ENCODE measurements around the gene CSNK1G2.

Gene CSNK1G2

DNA sequence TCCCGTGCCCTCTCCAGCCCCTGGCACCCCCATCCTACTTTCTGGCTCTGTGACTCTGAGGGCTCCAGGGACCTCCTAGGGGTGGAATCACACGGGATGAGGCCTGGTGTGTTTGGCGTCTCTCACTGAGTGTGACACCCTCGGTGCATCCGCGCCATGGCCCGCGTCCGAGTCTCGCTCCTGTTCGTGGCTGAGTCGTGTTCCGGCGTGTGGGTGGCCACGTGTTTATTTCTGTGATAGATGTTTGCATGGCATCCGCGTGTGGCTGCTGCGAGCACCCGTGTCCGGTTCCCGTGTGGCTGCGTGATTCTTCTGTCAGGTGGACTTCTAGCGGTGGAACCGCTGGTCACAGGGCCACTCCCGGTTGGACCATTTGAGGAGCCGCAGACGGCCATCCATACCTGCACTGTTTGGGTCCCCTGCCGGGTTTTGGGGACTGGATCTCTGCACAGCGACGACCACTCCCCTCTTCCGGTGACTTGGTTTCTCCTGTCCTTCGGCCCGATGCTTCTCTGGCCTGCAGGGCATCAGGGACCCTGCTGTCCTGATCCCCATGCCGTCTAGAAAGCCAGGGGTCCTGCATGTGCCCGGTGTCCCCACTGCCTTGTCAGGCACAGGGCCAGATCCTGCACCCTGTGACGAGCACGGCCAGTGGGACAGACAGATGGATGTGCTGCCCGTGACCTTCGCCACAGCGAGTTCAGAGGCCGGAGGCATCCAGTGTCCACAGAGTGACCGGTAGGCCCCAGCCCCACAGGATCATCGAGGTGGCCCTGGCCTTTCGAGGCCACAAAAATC lies 8.5 kb downstream of the CSNK1G2 start:
- TF ChIP-seq POLR2AphosphoS5 (IDR thresholded peaks at IDR 0.05; ENCODE audit: low read depth, low read length): no peak
- TF ChIP-seq POU2F2 (IDR thresholded peaks at IDR 0.05; ENCODE audit: low read depth, low read length): no peak
- TF ChIP-seq POLR2A (IDR thresholded peaks at IDR 0.05; ENCODE audit: low read depth, low read length): no peak
- no peak for TF ChIP-seq PAX5 (IDR thresholded peaks at IDR 0.05; ENCODE audit: insufficient read depth, low read length, severe bottlenecking)
- no peak for TF ChIP-seq SPI1 (IDR thresholded peaks at IDR 0.05; ENCODE audit: low read depth, low read length)
- TF ChIP-seq TAF1 (IDR thresholded peaks at IDR 0.05; ENCODE audit: low read depth, low read length): no peak
- FAIRE-seq (no peak), DNase-seq (ENCODE audit: insufficient read length, low spot score) (no peak)

DNA sequence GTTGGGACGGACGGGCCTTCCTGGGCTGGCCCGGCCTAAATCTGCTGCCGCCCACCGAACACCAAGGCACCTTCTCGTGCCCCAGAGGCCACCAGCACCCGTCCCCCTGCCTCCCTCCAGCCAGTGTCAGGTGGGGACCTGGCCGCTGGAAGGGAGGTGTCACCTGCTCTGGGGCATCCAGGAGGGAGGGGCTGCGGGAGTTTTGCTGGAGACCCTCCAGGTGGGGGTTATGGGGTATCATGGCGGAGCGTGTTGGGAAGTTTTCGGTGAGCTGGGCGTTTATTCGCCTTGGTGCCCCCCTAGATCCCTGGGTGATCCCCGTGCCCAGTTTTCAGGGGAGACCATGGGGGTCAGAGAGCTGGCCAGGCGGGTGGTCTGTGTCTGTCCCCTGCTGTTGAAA lies 9.7 kb downstream of the CSNK1G2 start:
- TF ChIP-seq SPI1 (IDR thresholded peaks at IDR 0.05; ENCODE audit: low read depth, low read length) (no peak), POU2F2 (IDR thresholded peaks at IDR 0.05; ENCODE audit: low read depth, low read length) (no peak), PAX5 (IDR thresholded peaks at IDR 0.05; ENCODE audit: insufficient read depth, low read length, severe bottlenecking) (no peak), POLR2AphosphoS5 (IDR thresholded peaks at IDR 0.05; ENCODE audit: low read depth, low read length) (no peak), TAF1 (IDR thresholded peaks at IDR 0.05; ENCODE audit: low read depth, low read length) (no peak), POLR2A (IDR thresholded peaks at IDR 0.05; ENCODE audit: low read depth, low read length) (no peak)
- DNase-seq (ENCODE audit: insufficient read length, low spot score): no peak
- no peak for FAIRE-seq

DNA sequence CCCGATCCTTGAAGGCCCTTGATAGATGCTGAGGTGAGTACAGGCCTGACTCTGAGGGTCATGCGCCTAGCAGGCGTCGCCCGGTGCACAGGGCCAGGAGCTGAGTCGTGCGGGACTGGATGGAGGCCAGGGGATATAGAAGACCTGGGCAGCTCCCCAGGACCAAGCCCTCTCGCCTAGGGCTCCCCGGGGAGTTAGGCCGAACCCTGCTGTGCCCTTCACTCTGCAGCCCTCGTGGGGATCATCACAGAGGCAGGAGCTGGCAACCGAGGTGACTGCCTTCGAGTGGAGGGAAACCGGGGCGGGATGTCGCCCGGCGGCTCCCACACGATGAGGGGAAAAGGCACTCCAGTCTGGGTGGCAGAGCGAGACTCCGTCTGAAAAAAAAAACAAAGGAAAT lies 11.7 kb downstream of the CSNK1G2 start:
- DNase-seq (ENCODE audit: insufficient read length, low spot score) (no peak), FAIRE-seq (no peak)
- no peak for TF ChIP-seq POLR2AphosphoS5 (IDR thresholded peaks at IDR 0.05; ENCODE audit: low read depth, low read length)
- TF ChIP-seq POLR2A (IDR thresholded peaks at IDR 0.05; ENCODE audit: low read depth, low read length): no peak
- TF ChIP-seq SPI1 (IDR thresholded peaks at IDR 0.05; ENCODE audit: low read depth, low read length): no peak
- no peak for TF ChIP-seq PAX5 (IDR thresholded peaks at IDR 0.05; ENCODE audit: insufficient read depth, low read length, severe bottlenecking)
- TF ChIP-seq POU2F2 (IDR thresholded peaks at IDR 0.05; ENCODE audit: low read depth, low read length): no peak
- TF ChIP-seq TAF1 (IDR thresholded peaks at IDR 0.05; ENCODE audit: low read depth, low read length): no peak

DNA sequence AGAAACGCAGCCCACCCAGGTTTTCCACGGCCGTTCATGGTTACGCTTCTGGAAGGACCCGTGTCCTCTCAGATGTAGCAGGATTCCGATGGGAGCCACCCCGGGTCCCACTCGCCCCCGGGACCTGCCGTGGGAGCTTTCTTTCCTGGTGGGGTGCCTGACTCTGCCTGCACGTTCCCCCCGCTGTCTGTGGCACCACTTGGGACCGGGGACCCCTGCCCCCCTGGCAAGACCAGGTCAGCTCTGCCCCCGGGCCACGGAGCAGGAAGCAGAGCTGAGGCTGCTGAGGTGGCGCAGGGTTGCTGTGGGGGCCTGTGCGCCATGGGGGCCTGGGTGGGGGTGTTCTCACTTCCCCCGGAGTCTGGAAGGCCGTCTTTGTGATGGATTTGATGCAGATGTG lies 12.1 kb downstream of the CSNK1G2 start:
- no peak for TF ChIP-seq TAF1 (IDR thresholded peaks at IDR 0.05; ENCODE audit: low read depth, low read length)
- TF ChIP-seq POLR2AphosphoS5 (IDR thresholded peaks at IDR 0.05; ENCODE audit: low read depth, low read length): no peak
- TF ChIP-seq SPI1 (IDR thresholded peaks at IDR 0.05; ENCODE audit: low read depth, low read length): no peak
- no peak for TF ChIP-seq POU2F2 (IDR thresholded peaks at IDR 0.05; ENCODE audit: low read depth, low read length)
- no peak for TF ChIP-seq PAX5 (IDR thresholded peaks at IDR 0.05; ENCODE audit: insufficient read depth, low read length, severe bottlenecking)
- TF ChIP-seq POLR2A (IDR thresholded peaks at IDR 0.05; ENCODE audit: low read depth, low read length): no peak
- no peak for FAIRE-seq
- DNase-seq (ENCODE audit: insufficient read length, low spot score): no peak

DNA sequence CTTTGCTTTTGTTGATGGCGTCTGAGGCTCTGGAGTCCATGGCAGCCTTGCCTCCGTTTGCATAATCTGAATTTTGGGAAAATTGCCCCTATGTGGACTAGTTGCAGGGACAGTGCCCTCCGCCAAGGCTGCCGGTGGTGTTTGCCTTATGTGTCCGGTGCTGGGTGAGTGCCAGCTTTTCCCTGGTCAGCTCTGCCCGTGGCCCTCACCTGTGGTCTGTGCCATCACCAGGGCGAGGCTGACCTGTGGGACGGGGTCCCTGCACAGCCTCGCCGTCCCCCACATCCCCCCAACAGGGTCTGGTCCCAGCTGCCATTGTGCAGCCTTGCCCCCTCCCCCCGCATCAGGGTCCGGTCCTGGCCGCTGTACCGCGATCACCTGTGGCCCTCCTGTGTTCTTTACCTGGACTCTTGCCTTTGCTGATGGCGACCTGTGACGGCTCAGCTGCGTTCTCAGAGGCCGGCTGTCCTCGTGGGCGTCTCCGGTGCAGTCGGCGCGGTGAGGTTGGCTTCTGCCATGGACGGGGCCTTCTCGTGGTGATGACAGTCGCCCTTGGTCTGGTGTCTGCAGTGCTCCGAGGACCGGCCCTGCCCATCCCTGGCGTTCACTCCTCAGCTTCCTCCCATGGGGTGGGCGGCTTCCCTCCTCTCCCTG lies 12.6 kb downstream of the CSNK1G2 start:
- no peak for FAIRE-seq
- TF ChIP-seq TAF1 (IDR thresholded peaks at IDR 0.05; ENCODE audit: low read depth, low read length) (no peak), POLR2A (IDR thresholded peaks at IDR 0.05; ENCODE audit: low read depth, low read length) (no peak), POLR2AphosphoS5 (IDR thresholded peaks at IDR 0.05; ENCODE audit: low read depth, low read length) (no peak), SPI1 (IDR thresholded peaks at IDR 0.05; ENCODE audit: low read depth, low read length) (no peak), POU2F2 (IDR thresholded peaks at IDR 0.05; ENCODE audit: low read depth, low read length) (no peak), PAX5 (IDR thresholded peaks at IDR 0.05; ENCODE audit: insufficient read depth, low read length, severe bottlenecking) (no peak)
- DNase-seq (ENCODE audit: insufficient read length, low spot score): no peak

DNA sequence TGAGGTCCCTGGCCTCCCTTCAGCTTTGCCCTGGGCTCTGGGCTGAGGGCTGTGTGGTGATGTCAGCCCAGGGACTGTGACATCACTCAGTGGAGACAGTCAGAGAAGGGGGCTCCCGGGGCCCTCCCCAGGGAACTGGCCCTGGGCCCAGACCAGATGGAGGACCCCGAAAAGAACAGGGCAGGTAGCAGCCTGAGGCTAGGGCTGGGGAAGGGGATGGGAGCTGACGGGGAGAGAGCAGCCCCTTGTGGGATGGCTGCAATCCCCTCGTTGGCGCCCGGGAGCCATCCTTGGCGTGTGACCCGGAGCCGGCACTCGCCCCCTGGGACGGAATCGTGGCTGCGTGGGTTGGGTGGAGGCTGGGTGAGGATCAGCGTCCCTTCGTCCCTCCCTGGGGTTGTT lies 13.6 kb downstream of the CSNK1G2 start:
- FAIRE-seq (no peak), DNase-seq (ENCODE audit: insufficient read length, low spot score) (no peak)
- TF ChIP-seq POLR2A (IDR thresholded peaks at IDR 0.05; ENCODE audit: low read depth, low read length): no peak
- no peak for TF ChIP-seq SPI1 (IDR thresholded peaks at IDR 0.05; ENCODE audit: low read depth, low read length)
- no peak for TF ChIP-seq PAX5 (IDR thresholded peaks at IDR 0.05; ENCODE audit: insufficient read depth, low read length, severe bottlenecking)
- no peak for TF ChIP-seq POLR2AphosphoS5 (IDR thresholded peaks at IDR 0.05; ENCODE audit: low read depth, low read length)
- no peak for TF ChIP-seq POU2F2 (IDR thresholded peaks at IDR 0.05; ENCODE audit: low read depth, low read length)
- no peak for TF ChIP-seq TAF1 (IDR thresholded peaks at IDR 0.05; ENCODE audit: low read depth, low read length)

DNA sequence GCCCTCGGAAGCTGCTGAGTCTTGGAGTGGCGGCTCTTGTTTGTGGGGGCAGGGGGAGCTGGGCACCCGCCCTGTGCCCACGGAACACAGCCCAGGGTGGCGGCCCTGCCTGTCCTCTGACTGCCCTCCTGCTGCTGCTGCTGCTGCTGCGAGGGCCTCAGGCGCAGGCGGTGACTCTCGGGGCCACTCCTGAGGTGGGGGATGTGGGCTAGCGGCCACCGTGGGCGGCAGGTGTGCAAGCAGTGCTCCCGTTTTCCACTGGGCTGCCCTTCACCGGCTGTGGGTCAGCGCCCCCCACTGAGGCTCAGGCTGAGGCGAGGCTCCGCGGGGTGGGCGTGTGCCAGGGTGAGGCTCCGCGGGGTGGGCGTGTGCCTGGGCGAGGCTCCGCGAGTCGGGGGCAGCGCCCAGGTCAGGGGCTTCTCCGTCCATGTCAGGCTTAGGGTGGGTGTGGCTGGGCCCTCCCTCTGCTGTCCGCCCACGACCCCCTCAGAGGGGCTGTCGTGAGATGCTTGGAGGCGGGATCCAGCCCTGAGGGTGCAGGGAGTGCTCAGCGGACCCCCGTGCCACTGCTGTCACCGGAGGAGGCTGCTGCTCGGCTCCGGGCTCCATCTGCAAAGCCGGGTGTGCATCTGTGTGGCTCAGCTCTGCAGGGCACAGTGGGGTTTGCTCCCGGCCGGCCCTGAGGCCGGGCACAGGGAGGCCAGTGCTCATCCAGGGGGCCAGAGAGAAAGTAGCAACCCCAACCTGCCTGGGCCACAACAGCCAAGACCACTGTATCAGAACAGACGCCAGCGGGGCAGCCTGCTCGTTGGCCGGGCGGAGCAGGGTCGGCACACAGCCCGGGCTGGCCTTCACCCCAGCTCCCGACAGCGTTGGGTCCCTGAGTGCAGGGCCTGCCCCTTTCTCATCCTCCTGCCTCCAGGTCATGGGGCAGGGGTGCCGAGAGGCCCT lies 14.5 kb downstream of the CSNK1G2 start:
- TF ChIP-seq SPI1 (IDR thresholded peaks at IDR 0.05; ENCODE audit: low read depth, low read length) (no peak), POLR2AphosphoS5 (IDR thresholded peaks at IDR 0.05; ENCODE audit: low read depth, low read length) (no peak), POU2F2 (IDR thresholded peaks at IDR 0.05; ENCODE audit: low read depth, low read length) (no peak), POLR2A (IDR thresholded peaks at IDR 0.05; ENCODE audit: low read depth, low read length) (no peak), PAX5 (IDR thresholded peaks at IDR 0.05; ENCODE audit: insufficient read depth, low read length, severe bottlenecking) (no peak)
- DNase-seq (ENCODE audit: insufficient read length, low spot score) (no peak), FAIRE-seq (no peak)

DNA sequence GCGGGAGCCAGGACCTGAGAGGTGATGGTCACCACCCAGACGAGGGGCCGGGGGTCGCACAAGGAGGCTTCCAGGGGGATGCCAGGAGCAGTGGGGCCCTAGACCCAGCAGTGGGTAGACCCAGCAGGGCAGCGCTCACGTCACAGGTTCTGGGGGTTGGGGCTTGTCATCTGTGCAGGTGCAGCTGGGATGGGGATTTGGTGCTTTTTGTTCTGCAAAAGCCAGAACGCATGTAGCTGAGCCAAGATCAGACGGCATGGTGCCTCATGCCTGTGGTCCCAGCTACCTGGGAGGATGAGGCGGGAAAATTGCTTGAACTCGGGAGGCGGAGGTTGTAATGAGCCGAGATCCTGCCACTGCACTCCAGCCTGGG lies 15.1 kb downstream of the CSNK1G2 start:
- FAIRE-seq: no peak
- TF ChIP-seq TAF1 (IDR thresholded peaks at IDR 0.05; ENCODE audit: low read depth, low read length): no peak
- DNase-seq (ENCODE audit: insufficient read length, low spot score): no peak

DNA sequence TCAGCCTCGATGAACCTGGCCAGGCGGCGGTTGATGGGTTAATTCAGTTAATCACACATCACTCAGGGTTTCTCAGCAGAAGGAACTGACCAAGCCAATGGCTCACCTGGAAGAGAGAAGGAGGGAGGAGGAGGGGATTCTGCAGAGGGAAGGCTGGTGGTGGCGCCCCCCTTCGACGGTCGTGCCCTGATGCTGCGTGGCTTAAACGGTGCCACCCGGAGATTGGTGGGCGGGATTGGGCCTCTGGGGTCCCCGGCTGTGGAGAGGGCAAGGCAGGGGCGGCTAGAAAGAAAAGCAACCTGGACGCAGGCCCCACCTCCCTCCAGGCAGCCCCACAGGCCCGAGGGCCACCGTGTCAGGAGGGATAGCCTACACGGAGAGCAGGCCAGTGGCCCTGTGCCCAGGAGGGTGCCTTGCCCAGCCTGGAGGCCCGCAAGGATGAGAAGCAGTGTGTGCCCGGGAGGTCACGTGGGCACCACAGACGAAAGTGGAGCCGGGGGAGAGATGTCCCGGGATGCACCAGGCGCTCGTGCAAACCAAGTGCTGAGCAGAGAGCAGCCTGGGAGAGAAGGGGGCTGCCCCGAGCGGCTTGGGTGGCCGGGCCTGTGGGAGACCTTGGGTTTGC lies 16.0 kb downstream of the CSNK1G2 start:
- DNase-seq (ENCODE audit: insufficient read length, low spot score): no peak
- no peak for FAIRE-seq
- TF ChIP-seq POLR2AphosphoS5 (IDR thresholded peaks at IDR 0.05; ENCODE audit: low read depth, low read length): no peak
- no peak for TF ChIP-seq POU2F2 (IDR thresholded peaks at IDR 0.05; ENCODE audit: low read depth, low read length)
- no peak for TF ChIP-seq PAX5 (IDR thresholded peaks at IDR 0.05; ENCODE audit: insufficient read depth, low read length, severe bottlenecking)
- TF ChIP-seq TAF1 (IDR thresholded peaks at IDR 0.05; ENCODE audit: low read depth, low read length): no peak
- no peak for TF ChIP-seq POLR2A (IDR thresholded peaks at IDR 0.05; ENCODE audit: low read depth, low read length)
- TF ChIP-seq SPI1 (IDR thresholded peaks at IDR 0.05; ENCODE audit: low read depth, low read length): no peak

Data from GM12891 (cell line).